Mucosa of rectum (tissue), 2 donors: ENCODE results near the gene GIGYF1.

Experiments used
- H3K27ac ChIP-seq, 2 donors: one replicate each; pipeline ENCODE4 v1.7.0; 2013; ENCODE audit warnings: inconsistent platforms in 2 of 2, low read depth in 2 of 2, low read length in 2 of 2
- H3K27me3 ChIP-seq, 2 donors: one replicate each; pipeline ENCODE4 v1.7.0; 2013; ENCODE audit warnings: low read length in 2 of 2; ENCODE audit not compliant: control insufficient read depth in 2 of 2, insufficient read depth in 2 of 2
- H3K36me3 ChIP-seq, 2 donors: one replicate each; pipeline ENCODE4 v1.7.0; 2013; ENCODE audit warnings: low read length in 2 of 2; ENCODE audit not compliant: control insufficient read depth in 2 of 2, insufficient read depth in 2 of 2
- H3K4me1 ChIP-seq, 2 donors: one replicate each; pipeline ENCODE4 v1.7.0; 2013; ENCODE audit warnings: low read length in 2 of 2, mild to moderate bottlenecking in 1 of 2; ENCODE audit not compliant: control insufficient read depth in 2 of 2, insufficient read depth in 2 of 2
- H3K4me3 ChIP-seq, 2 donors: one replicate each; pipeline ENCODE4 v1.7.0; 2013; ENCODE audit warnings: low read length in 2 of 2
- H3K9ac ChIP-seq, 2 donors: one replicate each; pipeline ENCODE4 v1.7.0; 2013; ENCODE audit warnings: low read length in 2 of 2, low read depth in 1 of 2, mild to moderate bottlenecking in 1 of 2
- H3K9me3 ChIP-seq, 2 donors: one replicate each; pipeline ENCODE4 v1.7.0; 2013; ENCODE audit warnings: low read length in 2 of 2; ENCODE audit not compliant: control insufficient read depth in 2 of 2
- donor health status: healthy.
- donor health status: Normal muscosa, but diverticular disease.

Gene GIGYF1

GRCh38 chr7:100679129-100679926 lies 14.7 kb downstream of the GIGYF1 start:
- H3K9me3 ChIP-seq = no peaks in the 10 kb centered on the region
- H3K4me1 ChIP-seq = peaks cover 3 to 17% of the 10 kb centered on the region in 2 donors
- peak overlapping the region in 1 of 2 donors; percentile 33 for H3K9ac ChIP-seq
- no peaks in the 10 kb centered on the region for H3K27me3 ChIP-seq
- peak overlapping the region in 1 of 2 donors; percentile 3 for H3K27ac ChIP-seq
- H3K36me3 ChIP-seq = peaks cover 44 to 50% of the 10 kb centered on the region in 2 donors
- no peak overlapping the region for H3K4me3 ChIP-seq

- H3K9me3 ChIP-seq = no peaks in the 10 kb centered on the region
- peaks cover 3 to 17% of the 10 kb centered on the region in 2 donors for H3K4me1 ChIP-seq
- peaks cover 36 to 49% of the 10 kb centered on the region in 2 donors for H3K36me3 ChIP-seq
- H3K9ac ChIP-seq = no peak overlapping the region
- no peak overlapping the region for H3K27ac ChIP-seq
- no peaks in the 10 kb centered on the region for H3K27me3 ChIP-seq
- no peak overlapping the region for H3K4me3 ChIP-seq
Measured at GRCh38 chr7:100678291-100678984, 15.6 kb downstream of the GIGYF1 start.

- H3K4me3 ChIP-seq = no peak overlapping the region
- H3K9me3 ChIP-seq = no peaks in the 10 kb centered on the region
- no peaks in the 10 kb centered on the region for H3K27me3 ChIP-seq
- no peak overlapping the region for H3K27ac ChIP-seq
- peaks cover 31 to 42% of the 10 kb centered on the region in 2 donors for H3K36me3 ChIP-seq
- H3K4me1 ChIP-seq = peaks cover 6 to 23% of the 10 kb centered on the region in 2 donors
- no peak overlapping the region for H3K9ac ChIP-seq
Measured at GRCh38 chr7:100677308-100678267, 16.5 kb downstream of the GIGYF1 start.

GRCh38 chr7:100676501-100677306 lies 17.3 kb downstream of the GIGYF1 start:
- peaks cover 24 to 35% of the 10 kb centered on the region in 2 donors for H3K36me3 ChIP-seq
- peak overlapping the region in 1 of 2 donors; percentile 33 for H3K4me3 ChIP-seq
- H3K9me3 ChIP-seq = no peaks in the 10 kb centered on the region
- H3K4me1 ChIP-seq = peaks cover 6 to 23% of the 10 kb centered on the region in 2 donors
- H3K27me3 ChIP-seq = no peaks in the 10 kb centered on the region
- peak overlapping the region in 1 of 2 donors; percentile 5 for H3K9ac ChIP-seq
- peak overlapping the region; percentile 97 to 99 for H3K27ac ChIP-seq

- Histone ChIP-seq H3K9me3 (no peaks in the 10 kb centered on the region), H3K9ac (peak overlapping the region in 1 of 2 donors; percentile 47), H3K4me1 (peaks cover 6 to 23% of the 10 kb centered on the region in 2 donors), H3K4me3 (peak overlapping the region; percentile 85 to 89), H3K27ac (peak overlapping the region; percentile 97 to 99), H3K36me3 (peaks cover 21 to 32% of the 10 kb centered on the region in 2 donors), H3K27me3 (no peaks in the 10 kb centered on the region)
Measured at GRCh38 chr7:100675581-100676350, 18.3 kb downstream of the GIGYF1 start.

- Histone ChIP-seq H3K4me1 (peaks cover 6 to 23% of the 10 kb centered on the region in 2 donors), H3K4me3 (peak overlapping the region; percentile 85 to 89), H3K9ac (peak overlapping the region; percentile 79 to 97), H3K27me3 (no peaks in the 10 kb centered on the region), H3K27ac (peak overlapping the region; percentile 97 to 99), H3K9me3 (no peaks in the 10 kb centered on the region), H3K36me3 (peaks cover 21 to 29% of the 10 kb centered on the region in 2 donors)
Measured at GRCh38 chr7:100675105-100675451, 19.0 kb downstream of the GIGYF1 start.

GRCh38 chr7:100674411-100675104 lies 19.5 kb downstream of the GIGYF1 start:
- H3K9me3 ChIP-seq = no peaks in the 10 kb centered on the region
- peaks cover 6 to 20% of the 10 kb centered on the region in 2 donors for H3K4me1 ChIP-seq
- H3K27ac ChIP-seq = peak overlapping the region; percentile 97 to 99
- peaks cover 21 to 27% of the 10 kb centered on the region in 2 donors for H3K36me3 ChIP-seq
- H3K4me3 ChIP-seq = peak overlapping the region; percentile 85 to 89
- H3K27me3 ChIP-seq = no peaks in the 10 kb centered on the region
- H3K9ac ChIP-seq = peak overlapping the region; percentile 79 to 97

- H3K36me3 ChIP-seq = peaks cover 21 to 23% of the 10 kb centered on the region in 2 donors
- peaks cover 6 to 14% of the 10 kb centered on the region in 2 donors for H3K4me1 ChIP-seq
- H3K9ac ChIP-seq = peak overlapping the region; percentile 96 to 97
- no peaks in the 10 kb centered on the region for H3K27me3 ChIP-seq
- H3K9me3 ChIP-seq = no peaks in the 10 kb centered on the region
- H3K27ac ChIP-seq = peak overlapping the region; percentile 97 to 99
- H3K4me3 ChIP-seq = peak overlapping the region; percentile 85 to 89
Measured at GRCh38 chr7:100673942-100674410, 20.1 kb downstream of the GIGYF1 start.
